Osteocyte (in vitro differentiated cells): ENCODE results near the gene DLG5. TPM values are rescaled to one million over a fixed set of nuclear protein-coding genes. Genes with fewer than 3 reads are reported as not detected.

Source experiments
- DNase-seq: peaks from one replicate; pipeline ENCODE4 v3.0.0; 2021; ENCODE audit warnings: mixed read lengths; ENCODE audit not compliant: unreplicated experiment; ENCODE audit errors: extremely low spot score
- H3K27ac Mint-ChIP-seq: one replicate; pipeline ENCODE4 v1.8.0; 2021; ENCODE audit warnings: mild to moderate bottlenecking, mixed read lengths; ENCODE audit not compliant: unreplicated experiment
- H3K27me3 Mint-ChIP-seq: one replicate; pipeline ENCODE4 v1.8.0; 2021; ENCODE audit warnings: mixed read lengths; ENCODE audit not compliant: unreplicated experiment
- H3K36me3 Mint-ChIP-seq: one replicate; pipeline ENCODE4 v1.8.0; 2021; ENCODE audit warnings: mixed read lengths; ENCODE audit not compliant: unreplicated experiment
- H3K4me1 Mint-ChIP-seq: one replicate; pipeline ENCODE4 v1.8.0; 2021; ENCODE audit warnings: mixed read lengths; ENCODE audit not compliant: unreplicated experiment
- H3K4me3 Mint-ChIP-seq: one replicate; pipeline ENCODE4 v1.8.0; 2021; ENCODE audit warnings: mild to moderate bottlenecking, moderate library complexity, mixed read lengths; ENCODE audit not compliant: unreplicated experiment
- H3K9me3 Mint-ChIP-seq: one replicate; pipeline ENCODE4 v1.8.0; 2021; ENCODE audit warnings: mixed read lengths; ENCODE audit not compliant: unreplicated experiment
- total RNA-seq: library from RNA; stranded (reverse); gene quantifications from 2 replicates; pipeline ENCODE4 v1.2.1, GENCODE V29; 2021
- TF ChIP-seq, protein P1 (sequence below): fragments of 200-600 bp; sonication (generic); IDR thresholded peaks from 2 replicates; pipeline ENCODE4 v1.5.0; 2021; ENCODE audit warnings: antibody characterized with exemption, mild to moderate bottlenecking, moderate library complexity

Gene DLG5
- total RNA-seq, 1 donor from 2014 or later, result 69.8 TPM

DNA sequence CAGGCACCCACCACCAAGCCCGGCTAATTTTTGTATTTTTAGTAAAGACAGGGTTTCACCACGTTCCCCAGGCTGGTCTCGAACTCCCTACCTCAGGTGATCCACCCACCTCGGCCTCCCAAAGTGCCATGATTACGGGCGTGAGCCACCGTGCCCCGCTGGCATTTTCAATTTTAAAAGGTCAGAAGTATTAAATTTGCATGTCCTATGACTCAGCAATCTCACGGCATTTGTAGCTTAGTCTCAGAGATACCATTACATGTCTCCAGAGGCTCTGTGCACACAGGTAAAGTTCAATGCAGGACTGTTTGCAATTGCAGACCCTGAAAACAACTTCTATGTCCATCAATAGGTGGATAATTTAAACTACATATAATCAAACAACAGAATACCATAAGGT is 99.2 kb downstream of the DLG5 start:
- Mint-ChIP-seq H3K4me1 (peaks cover 5% of the 10 kb centered on the region), H3K4me3 (no peak overlapping the region), H3K27ac (no peak overlapping the region), H3K27me3 (no peaks in the 10 kb centered on the region), H3K9me3 (no peaks in the 10 kb centered on the region), H3K36me3 (peaks cover 32% of the 10 kb centered on the region)
- no peak for DNase-seq
- TF ChIP-seq, protein P1, sequence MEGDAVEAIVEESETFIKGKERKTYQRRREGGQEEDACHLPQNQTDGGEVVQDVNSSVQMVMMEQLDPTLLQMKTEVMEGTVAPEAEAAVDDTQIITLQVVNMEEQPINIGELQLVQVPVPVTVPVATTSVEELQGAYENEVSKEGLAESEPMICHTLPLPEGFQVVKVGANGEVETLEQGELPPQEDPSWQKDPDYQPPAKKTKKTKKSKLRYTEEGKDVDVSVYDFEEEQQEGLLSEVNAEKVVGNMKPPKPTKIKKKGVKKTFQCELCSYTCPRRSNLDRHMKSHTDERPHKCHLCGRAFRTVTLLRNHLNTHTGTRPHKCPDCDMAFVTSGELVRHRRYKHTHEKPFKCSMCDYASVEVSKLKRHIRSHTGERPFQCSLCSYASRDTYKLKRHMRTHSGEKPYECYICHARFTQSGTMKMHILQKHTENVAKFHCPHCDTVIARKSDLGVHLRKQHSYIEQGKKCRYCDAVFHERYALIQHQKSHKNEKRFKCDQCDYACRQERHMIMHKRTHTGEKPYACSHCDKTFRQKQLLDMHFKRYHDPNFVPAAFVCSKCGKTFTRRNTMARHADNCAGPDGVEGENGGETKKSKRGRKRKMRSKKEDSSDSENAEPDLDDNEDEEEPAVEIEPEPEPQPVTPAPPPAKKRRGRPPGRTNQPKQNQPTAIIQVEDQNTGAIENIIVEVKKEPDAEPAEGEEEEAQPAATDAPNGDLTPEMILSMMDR, result no peak

DNA sequence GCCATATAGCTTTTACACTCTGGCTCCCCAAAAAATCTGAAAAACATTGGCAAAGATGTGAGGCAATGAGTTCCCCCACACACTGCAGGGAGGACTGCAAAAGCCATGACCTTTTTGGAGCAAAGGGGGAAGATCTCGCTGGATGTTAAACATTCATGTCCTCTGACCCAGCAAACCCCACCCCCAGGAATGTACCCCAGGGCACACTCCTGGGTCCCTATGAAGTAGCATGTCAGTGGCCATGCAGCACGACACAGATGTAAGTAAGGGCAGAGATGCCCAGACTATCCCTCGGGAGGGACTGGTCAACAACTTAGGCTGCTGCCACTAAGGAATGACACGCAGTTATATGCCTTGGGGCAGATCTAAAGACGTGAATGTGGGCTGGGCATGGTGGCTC is 100.6 kb downstream of the DLG5 start:
- Mint-ChIP-seq H3K4me3 (no peak overlapping the region), H3K4me1 (peaks cover 5% of the 10 kb centered on the region), H3K36me3 (peaks cover 40% of the 10 kb centered on the region), H3K27ac (no peak overlapping the region), H3K27me3 (no peaks in the 10 kb centered on the region), H3K9me3 (no peaks in the 10 kb centered on the region)
- DNase-seq, result no peak
- TF ChIP-seq, protein P1, result no peak

DNA sequence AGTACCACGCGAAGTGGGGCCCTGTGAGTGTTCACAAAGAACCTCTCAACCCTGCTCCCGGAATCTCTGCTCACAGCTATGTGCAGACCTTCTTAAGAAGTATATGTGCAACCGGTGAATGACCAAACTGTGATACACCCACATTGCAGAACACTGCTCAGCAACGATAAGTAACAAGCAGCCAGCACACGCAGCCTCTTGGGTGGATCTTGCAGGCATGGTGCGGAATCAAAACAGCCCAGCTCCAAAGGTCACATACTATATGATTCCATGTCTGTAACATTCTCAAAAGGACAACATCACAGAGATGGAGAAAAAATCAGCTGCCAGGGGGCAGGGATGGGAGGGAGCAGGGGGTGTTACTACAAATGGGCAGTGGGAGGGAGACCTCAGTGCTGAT is 101.6 kb downstream of the DLG5 start:
- H3K27me3 Mint-ChIP-seq, result no peaks in the 10 kb centered on the region
- DNase-seq, result no peak
- no peak overlapping the region for H3K27ac Mint-ChIP-seq
- H3K9me3 Mint-ChIP-seq, result no peaks in the 10 kb centered on the region
- TF ChIP-seq, protein P1, result no peak
- H3K4me1 Mint-ChIP-seq, result peaks cover 5% of the 10 kb centered on the region
- H3K4me3 Mint-ChIP-seq, result no peak overlapping the region
- peaks cover 33% of the 10 kb centered on the region for H3K36me3 Mint-ChIP-seq

DNA sequence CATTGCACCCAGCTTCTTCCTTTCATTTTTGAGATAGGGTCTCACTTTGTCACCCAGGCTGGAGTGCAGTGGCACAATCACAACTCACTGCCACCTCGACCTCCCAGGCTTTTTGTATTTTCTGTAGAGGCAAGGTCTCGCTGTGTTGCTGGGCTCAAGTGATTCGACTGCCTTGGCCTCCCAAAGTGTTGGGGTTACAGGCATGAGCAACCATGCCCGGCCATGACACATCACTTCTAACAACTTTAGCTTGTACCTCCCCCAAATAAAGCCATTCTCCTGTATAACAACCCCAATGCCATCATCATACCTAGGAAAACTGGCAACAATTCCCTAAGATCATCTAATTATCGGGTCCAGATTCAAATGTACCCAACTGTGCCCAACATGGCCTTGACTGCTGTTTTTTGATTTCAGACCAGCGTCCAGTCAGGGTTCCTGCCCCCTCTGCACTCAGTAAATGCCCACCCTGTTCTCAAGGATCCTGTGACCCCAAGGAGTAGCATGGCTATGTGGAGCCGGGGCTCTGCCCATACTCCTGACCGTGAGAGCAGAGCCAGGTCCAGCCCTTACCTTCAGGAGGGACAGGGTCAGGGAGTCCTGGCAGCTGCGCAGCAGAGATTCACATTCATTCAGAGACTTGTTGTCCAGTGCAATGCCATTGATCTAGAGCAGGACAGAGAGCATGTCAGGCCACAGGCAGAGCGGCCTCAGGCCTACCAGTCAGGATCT is 102.6 kb downstream of the DLG5 start:
- no peak for DNase-seq
- Mint-ChIP-seq H3K27me3 (no peaks in the 10 kb centered on the region), H3K9me3 (no peaks in the 10 kb centered on the region), H3K36me3 (peaks cover 29% of the 10 kb centered on the region), H3K27ac (no peak overlapping the region), H3K4me3 (no peak overlapping the region), H3K4me1 (peaks cover 5% of the 10 kb centered on the region)
- TF ChIP-seq, protein P1, result no peak

DNA sequence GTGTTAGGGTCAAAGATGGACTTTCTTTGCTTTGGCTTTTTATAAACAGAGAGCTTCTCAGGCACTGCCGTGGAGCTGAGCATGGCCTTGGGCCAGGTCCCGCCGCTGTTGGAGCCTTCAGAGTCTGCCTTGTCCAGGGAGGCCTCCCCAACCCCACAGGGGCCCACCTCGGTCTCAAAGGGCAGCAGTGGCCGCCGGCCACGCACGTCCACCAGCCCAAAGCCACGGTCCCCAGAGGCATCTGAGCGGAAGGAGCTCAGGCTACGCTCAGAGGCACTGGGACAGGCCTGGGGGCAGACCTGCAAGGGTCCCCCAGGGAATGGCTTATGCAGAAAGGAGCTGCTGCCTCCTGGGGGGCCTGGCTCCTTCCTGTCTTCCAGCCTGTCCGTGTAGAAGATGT is 105.0 kb downstream of the DLG5 start:
- TF ChIP-seq, protein P1, result no peak
- no peak overlapping the region for H3K4me3 Mint-ChIP-seq
- H3K9me3 Mint-ChIP-seq, result no peaks in the 10 kb centered on the region
- H3K27ac Mint-ChIP-seq, result no peak overlapping the region
- peaks cover 42% of the 10 kb centered on the region for H3K36me3 Mint-ChIP-seq
- H3K27me3 Mint-ChIP-seq, result no peaks in the 10 kb centered on the region
- DNase-seq, result no peak
- peaks cover 5% of the 10 kb centered on the region for H3K4me1 Mint-ChIP-seq
